SIG-M5 treated with dmso at 0.1 percent for 504 hours (cell line): Measurements from ENCODE around the gene NUPR1.
A peak's percentile ranks its signal among the peaks of the same experiment; 100 is the strongest.
"Not testable (repeated sequence)": the region's sequence is repeated elsewhere in the genome, so short reads cannot be mapped to it uniquely, and the experiment has no call there.

Experiments
- DNase-seq: peaks from one replicate; lab custom pipeline; 2025; ENCODE audit not compliant: unreplicated experiment; lab: John Stamatoyannopoulos, UW

Gene NUPR1

GRCh38 chr16:28499854-28500253 lies 38.9 kb downstream of the NUPR1 start:
- no peak for DNase-seq

GRCh38 chr16:28498666-28499381 lies 40.0 kb downstream of the NUPR1 start:
- DNase-seq = no peak

GRCh38 chr16:28497861-28498599 lies 40.7 kb downstream of the NUPR1 start:
- DNase-seq = no peak

- no peak for DNase-seq
Observed at GRCh38 chr16:28497386-28497785, 41.4 kb downstream of the NUPR1 start.

- DNase-seq = no peak
Observed at GRCh38 chr16:28496844-28497243, 41.9 kb downstream of the NUPR1 start.

- no peak for DNase-seq
Observed at GRCh38 chr16:28495795-28496749, 42.7 kb downstream of the NUPR1 start.

- no peak for DNase-seq
Observed at GRCh38 chr16:28495098-28495793, 43.5 kb downstream of the NUPR1 start.

GRCh38 chr16:28494121-28494851 lies 44.5 kb downstream of the NUPR1 start, which contains the start of gene APOBR:
APOBR (plus strand) TSS chr16:28494643; CDS start chr16:28494682, 39 bp downstream.
- peak; percentile 97 for DNase-seq

GRCh38 chr16:28492511-28492910 lies 46.3 kb downstream of the NUPR1 start:
- DNase-seq = no peak

GRCh38 chr16:28491970-28492474 lies 46.8 kb downstream of the NUPR1 start, which contains the start of gene CLN3:
CLN3 (minus strand) TSS chr16:28492074; CDS start chr16:28491759, 315 bp downstream.
- peak; percentile 97 for DNase-seq

GRCh38 chr16:28491230-28491969 lies 47.4 kb downstream of the NUPR1 start:
- peak; percentile 76 for DNase-seq

- no peak for DNase-seq
Observed at GRCh38 chr16:28486266-28486665, 52.5 kb downstream of the NUPR1 start.

GRCh38 chr16:28483361-28483760 lies 55.4 kb downstream of the NUPR1 start:
- DNase-seq = not testable (repeated sequence)
